GM18508 (cell line): Measurements from ENCODE around the gene SMKR1.

Experiments used
- ATAC-seq: cut with Tn5 transposase; IDR thresholded peaks from one replicate; pipeline ENCODE4 v1.9.1; 2021; ENCODE audit warnings: moderate number of reproducible peaks; ENCODE audit not compliant: insufficient read depth, unreplicated experiment

SMKR1 gene

GRCh38 chr7:129561677-129562359, 59.5 kb downstream of the SMKR1 start:
- no peak for ATAC-seq
